Renal cortex interstitium (tissue), 11 donors: Measurements from ENCODE around the gene EHD2. TPM values are rescaled to one million over a fixed set of nuclear protein-coding genes. Genes with fewer than 3 reads are reported as not detected.
"Not testable (repeated sequence)": the region's sequence is repeated elsewhere in the genome, so short reads cannot be mapped to it uniquely, and the experiment has no call there.

Experiments
- DNase-seq, 11 donors: peaks; one replicate each; pipeline ENCODE4 v3.0.0-alpha.2; 2013; ENCODE audit warnings: low read depth in 9 of 11, low spot score in 4 of 11; ENCODE audit errors: extremely low read depth in 1 of 11
- polyA plus RNA-seq, 3 donors: library from polyadenylated mRNA; unstranded; fragments of 120-200 nt; gene quantifications; one replicate each; pipeline ENCODE4 v1.2.1, GENCODE V29; 2013; ENCODE audit not compliant: insufficient read length in 3 of 3

Gene EHD2
- polyA plus RNA-seq, 3 donors = 25.3 to 41.6 (median 28.6) TPM

DNA sequence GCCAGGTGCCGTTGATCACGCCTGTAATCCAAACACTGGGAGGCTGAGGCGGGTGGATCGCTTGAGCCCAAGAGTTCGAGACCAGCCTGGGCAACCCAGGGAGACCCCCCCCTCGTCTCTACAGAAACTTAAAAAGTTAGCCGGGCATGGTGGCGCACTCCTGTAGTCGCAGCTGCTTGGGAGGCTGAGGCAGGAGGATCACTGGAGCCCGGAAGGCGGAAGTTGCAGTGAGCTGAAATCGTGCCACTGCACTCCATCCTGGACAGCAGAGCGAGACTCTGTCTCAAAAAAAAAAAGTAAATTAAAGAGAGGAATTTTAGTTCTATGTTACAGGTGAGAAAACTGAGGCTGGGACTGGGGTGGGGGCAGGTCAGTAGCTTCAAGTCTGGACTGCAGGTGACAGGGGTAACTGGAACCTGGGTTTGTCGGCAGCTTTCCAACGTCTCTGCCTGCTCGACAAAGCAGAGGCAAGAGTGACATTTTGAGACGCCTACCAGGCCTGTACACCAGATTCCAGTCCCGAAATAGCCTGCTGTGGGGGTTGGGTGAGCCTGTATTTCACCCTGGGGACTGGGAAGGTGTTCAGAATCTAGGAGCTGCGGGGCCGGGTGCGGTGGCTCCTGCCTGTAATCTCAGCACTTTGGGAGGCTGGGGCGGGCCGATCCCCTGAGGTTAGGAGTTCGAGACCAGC, 66.4 kb downstream of the EHD2 start:
- no peak for DNase-seq

DNA sequence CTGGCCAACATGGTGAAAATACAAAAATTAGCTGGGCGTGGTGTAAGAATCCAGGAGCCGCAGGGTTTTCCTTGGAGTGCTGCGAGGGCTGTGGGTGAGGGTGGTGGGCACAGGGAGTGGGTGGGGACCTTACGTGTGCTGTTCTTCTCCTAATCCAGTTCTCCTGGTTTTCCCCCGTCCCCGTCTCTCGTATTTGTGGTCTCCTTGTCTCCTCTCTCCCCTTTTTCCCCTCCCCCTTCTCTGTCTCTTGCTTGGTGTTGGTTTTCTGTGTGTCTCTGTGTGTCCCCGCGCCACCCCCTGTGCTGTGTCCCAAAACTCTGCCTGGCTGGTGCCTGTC, 67.0 kb downstream of the EHD2 start:
- DNase-seq = no peak

DNA sequence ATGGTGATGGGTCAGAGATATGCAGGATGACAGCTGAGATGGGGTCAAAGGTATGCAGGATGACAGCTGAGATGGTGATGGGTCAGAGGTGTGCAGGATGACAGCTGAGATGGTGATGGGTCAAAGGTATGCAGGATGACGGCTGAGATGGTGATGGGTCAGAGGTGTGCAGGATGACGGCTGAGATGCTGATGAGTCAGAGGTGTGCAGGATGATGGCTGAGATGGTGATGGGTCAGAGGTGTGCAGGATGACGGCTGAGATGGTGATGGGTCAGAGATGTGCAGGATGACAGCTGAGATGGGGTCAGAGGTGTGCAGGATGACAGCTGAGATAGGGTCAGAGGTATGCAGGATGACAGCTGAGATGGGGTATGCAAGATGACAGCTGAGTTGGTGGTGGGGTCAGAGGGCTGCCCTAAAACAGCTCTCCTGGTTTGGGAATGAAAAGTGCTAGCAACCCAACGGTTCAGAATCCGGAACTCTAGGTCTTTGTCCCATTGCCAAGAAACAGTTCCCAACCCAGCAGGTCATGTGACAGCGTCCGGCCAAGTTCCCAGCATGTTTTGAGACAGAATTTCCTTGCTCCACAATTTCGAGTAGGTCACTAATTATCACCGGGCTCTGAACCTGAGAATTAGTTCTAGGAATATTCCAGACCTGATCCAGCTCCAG, 68.5 kb downstream of the EHD2 start:
- DNase-seq = no peak

DNA sequence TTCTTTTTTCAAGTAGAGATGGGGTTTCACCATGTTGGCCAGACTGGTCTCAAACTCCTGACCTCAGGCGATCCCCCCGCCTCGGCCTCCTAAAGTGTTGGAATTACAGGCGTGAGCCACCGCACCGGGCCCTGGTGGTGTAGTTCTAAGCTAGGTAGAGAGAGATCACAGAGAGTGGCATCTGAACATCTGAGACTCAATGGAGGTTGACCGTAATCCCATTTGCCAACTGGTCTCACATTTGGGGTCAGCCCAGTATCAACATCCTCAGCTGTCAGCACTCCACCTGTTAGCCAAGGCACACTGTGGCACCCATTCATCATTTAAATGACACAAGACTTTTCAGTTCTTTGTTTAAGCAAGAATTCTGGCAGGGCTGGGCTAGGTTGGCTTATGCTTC, 73.3 kb downstream of the EHD2 start:
- DNase-seq = no peak

DNA sequence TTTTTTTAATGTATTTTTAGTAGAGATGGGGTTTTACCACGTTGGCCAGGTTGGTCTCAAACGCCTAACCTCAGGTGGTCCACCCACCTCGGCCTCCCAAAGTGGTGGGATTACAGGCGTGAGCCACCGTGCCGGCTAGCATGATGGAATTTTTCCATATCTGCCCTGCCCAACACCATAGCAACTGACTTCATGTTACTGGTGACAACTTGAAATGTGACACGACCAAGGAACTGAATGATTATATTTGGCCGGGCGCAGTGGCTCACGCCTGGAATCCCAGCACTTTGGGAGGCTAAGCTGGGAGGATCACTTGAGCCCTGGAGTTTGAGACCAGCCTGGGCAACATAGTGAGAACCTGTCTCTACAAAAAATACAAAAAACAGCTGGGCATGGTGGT, 74.1 kb downstream of the EHD2 start:
- DNase-seq = not testable (repeated sequence)

DNA sequence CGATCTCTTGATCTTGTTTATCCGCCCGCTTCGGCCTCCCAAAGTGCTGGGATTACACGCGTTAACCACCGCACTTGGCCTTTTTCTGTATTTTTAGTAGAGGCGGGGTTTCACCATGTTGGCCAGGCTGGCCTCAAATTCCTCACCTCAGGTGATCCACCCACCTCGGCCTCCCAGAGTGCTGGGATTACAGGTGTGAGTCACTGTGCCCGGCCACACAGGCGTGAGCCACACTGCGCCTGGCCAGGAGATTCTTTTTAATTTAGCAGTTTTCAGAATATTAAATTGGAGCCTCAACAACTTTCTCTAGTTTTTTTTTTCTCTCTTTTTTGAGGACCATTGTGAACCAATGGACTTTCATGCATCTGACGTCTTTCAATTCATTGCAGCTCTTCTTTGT, 76.6 kb downstream of the EHD2 start:
- DNase-seq = not testable (repeated sequence)

DNA sequence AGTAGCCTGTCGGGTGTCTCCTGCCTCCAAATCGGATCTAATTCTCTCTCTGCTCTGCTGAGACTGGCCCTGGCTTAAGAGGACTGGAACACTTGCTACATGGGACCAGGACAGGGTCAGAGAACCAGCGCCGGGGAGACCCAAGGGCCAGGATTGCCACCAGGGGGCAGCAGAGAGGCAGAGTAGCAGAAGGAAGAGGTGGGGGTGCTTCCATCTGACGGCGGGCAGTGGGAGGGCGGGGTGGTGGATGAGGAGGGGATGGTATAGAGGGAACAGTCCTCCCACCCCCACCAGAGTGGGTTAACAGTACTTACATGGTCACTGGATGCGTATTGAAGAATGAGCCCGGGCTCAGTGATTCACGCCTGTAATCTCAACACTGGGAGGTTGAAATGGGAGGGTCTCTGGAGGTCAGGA, 77.2 kb downstream of the EHD2 start:
- DNase-seq = peak in 1 of 11 donors; percentile 37

DNA sequence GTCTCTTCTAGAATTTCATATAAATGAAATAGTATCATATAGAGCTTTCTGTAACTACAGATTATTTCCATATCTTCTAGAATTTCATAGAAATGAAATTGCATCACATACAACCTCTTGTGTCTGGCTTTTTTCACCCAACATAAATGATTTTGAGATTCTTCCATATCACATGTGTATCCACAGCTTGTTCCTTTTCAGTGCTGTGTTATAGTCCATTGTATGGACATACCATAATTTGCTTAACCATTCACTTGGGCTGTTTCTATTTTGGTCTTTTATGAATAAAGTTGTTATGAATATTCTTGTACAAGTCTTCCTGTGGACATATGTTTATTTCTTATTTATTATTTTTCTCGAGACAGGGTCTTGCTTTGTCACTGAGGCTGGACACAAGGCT, 79.4 kb downstream of the EHD2 start:
- DNase-seq = no peak

Other genes with a start within 250 kb of the EHD2 start
- gene SLC8A2, start 241.5 kb upstream of the EHD2 start, polyA plus RNA-seq = under 1 TPM; 0.22 to 0.26 (median 0.23) TPM
- 10 to 100 TPM in 2 of 3 donors, 1 to 10 TPM in 1; 8.2 to 13.5 (median 13.3) TPM for gene KPTN, start 229.2 kb upstream of the EHD2 start, polyA plus RNA-seq
- 100 to 1,000 TPM; 140 to 177 (median 156) TPM for gene NAPA, start 198.4 kb upstream of the EHD2 start, polyA plus RNA-seq
- gene ZNF541, start 140.3 kb upstream of the EHD2 start, polyA plus RNA-seq = under 1 TPM; 0.24 to 0.31 (median 0.27) TPM
- 10 to 100 TPM; 10.2 to 16.6 (median 16.5) TPM for gene BICRA, start 104.3 kb upstream of the EHD2 start, polyA plus RNA-seq
- 100 to 1,000 TPM; 362 to 422 (median 411) TPM for gene NOP53, start 32.1 kb downstream of the EHD2 start, polyA plus RNA-seq
- 100 to 1,000 TPM; 101 to 136 (median 133) TPM for gene SELENOW, start 65.3 kb downstream of the EHD2 start, polyA plus RNA-seq
- not detected for gene TPRX1, start 91.1 kb downstream of the EHD2 start, polyA plus RNA-seq
- under 1 TPM in 1 of 3 donors, not detected in 2; 0.04 TPM for gene CRX, start 108.5 kb downstream of the EHD2 start, polyA plus RNA-seq
- not detected for gene TPRX2, start 145.8 kb downstream of the EHD2 start, polyA plus RNA-seq
- under 1 TPM; 0.04 to 0.20 (median 0.12) TPM for gene SULT2A1, start 172.9 kb downstream of the EHD2 start, polyA plus RNA-seq